Ishikawa (cell line): ENCODE data around the gene CDX1.

Experiments
- CEBPB ChIP-seq: IDR thresholded peaks from 2 replicates; pipeline ENCODE4 v1.6.1; 2012
- CREB1 ChIP-seq: IDR thresholded peaks from 2 replicates; pipeline ENCODE4 v1.6.1; 2012; ENCODE audit warnings: low read depth
- EGR1 ChIP-seq: IDR thresholded peaks from 2 replicates; pipeline ENCODE4 v1.6.1; 2012
- EP300 ChIP-seq: IDR thresholded peaks from 2 replicates; pipeline ENCODE4 v1.6.1; 2012; ENCODE audit warnings: borderline replicate concordance
- FOXM1 ChIP-seq: IDR thresholded peaks from 2 replicates; pipeline ENCODE4 v1.6.1; 2012; ENCODE audit warnings: low read depth, borderline replicate concordance
- MAX ChIP-seq: IDR thresholded peaks from 2 replicates; pipeline ENCODE4 v1.6.1; 2012
- NFIC ChIP-seq: IDR thresholded peaks from 2 replicates; pipeline ENCODE4 v1.6.1; 2012
- RAD21 ChIP-seq: IDR thresholded peaks from 2 replicates; pipeline ENCODE4 v1.6.1; 2012; ENCODE audit warnings: low read depth
- REST ChIP-seq: IDR thresholded peaks from 2 replicates; pipeline ENCODE4 v1.6.1; 2012; ENCODE audit warnings: low read depth, mild to moderate bottlenecking
- TAF1 ChIP-seq: IDR thresholded peaks from 2 replicates; pipeline ENCODE4 v1.6.1; 2012; ENCODE audit warnings: low read depth, mild to moderate bottlenecking
- TCF12 ChIP-seq: IDR thresholded peaks from 2 replicates; pipeline ENCODE4 v1.6.1; 2012; ENCODE audit warnings: low read depth
- TEAD4 ChIP-seq: IDR thresholded peaks from 2 replicates; pipeline ENCODE4 v1.6.1; 2012
- USF1 ChIP-seq: IDR thresholded peaks from 2 replicates; pipeline ENCODE4 v1.6.1; 2012
- YY1 ChIP-seq: IDR thresholded peaks from 2 replicates; pipeline ENCODE4 v1.6.1; 2012; ENCODE audit warnings: low read depth
- ZBTB7A ChIP-seq: IDR thresholded peaks from 2 replicates; pipeline ENCODE4 v1.6.1; 2012; ENCODE audit warnings: low read depth

Gene CDX1

GRCh38 chr5:150122536-150123481 lies 43.8 kb upstream of the CDX1 start:
- TF ChIP-seq YY1 (no peak), EGR1 (no peak), CREB1 (no peak), TEAD4 (no peak), TAF1 (no peak), EP300 (no peak), RAD21 (no peak), MAX (no peak), TCF12 (no peak), USF1 (no peak), NFIC (no peak), REST (no peak), CEBPB (no peak), FOXM1 (no peak), ZBTB7A (no peak)

GRCh38 chr5:150123542-150123941 lies 43.0 kb upstream of the CDX1 start:
- TF ChIP-seq TAF1: no peak
- no peak for TF ChIP-seq EGR1
- TF ChIP-seq CREB1: no peak
- no peak for TF ChIP-seq ZBTB7A
- TF ChIP-seq EP300: no peak
- no peak for TF ChIP-seq FOXM1
- TF ChIP-seq CEBPB: no peak
- no peak for TF ChIP-seq NFIC
- no peak for TF ChIP-seq MAX
- TF ChIP-seq YY1: no peak
- TF ChIP-seq RAD21: no peak
- TF ChIP-seq USF1: no peak
- TF ChIP-seq TEAD4: no peak
- TF ChIP-seq TCF12: no peak
- TF ChIP-seq REST: no peak

GRCh38 chr5:150124111-150124557 lies 42.4 kb upstream of the CDX1 start:
- TF ChIP-seq TCF12 (no peak), USF1 (no peak), MAX (no peak), EGR1 (no peak), TAF1 (no peak), CEBPB (no peak), NFIC (no peak), ZBTB7A (no peak), EP300 (no peak), RAD21 (no peak), TEAD4 (no peak), CREB1 (no peak), FOXM1 (no peak), YY1 (no peak), REST (no peak)
